ENCODE measurements around the gene SH3BP2.

Gene SH3BP2

DNA sequence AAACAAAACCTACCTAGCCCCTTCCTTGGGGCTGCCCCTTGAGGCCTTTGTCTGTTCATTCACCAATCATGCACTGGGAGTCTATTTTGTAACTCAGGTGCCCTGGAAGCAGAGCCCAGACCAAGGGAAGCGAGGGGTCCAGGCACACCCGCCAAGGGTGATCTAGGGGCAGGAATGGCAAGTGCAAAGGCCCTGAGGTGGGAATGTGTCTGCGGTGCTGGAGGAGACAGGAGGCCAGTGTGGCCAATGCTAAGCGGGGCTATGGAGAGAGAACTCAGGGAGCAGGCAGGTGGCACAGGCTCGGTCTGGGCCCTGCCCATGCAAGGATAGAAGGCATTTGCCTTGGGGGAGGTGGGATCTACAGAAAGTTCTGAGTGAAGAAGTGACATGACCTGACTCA, 3.5 kb upstream of the SH3BP2 start:
- Histone ChIP-seq H3K79me2 (ENCODE audit: insufficient read depth, low read length) (no peaks in the 10 kb centered on the region), H3K9me3 (ENCODE audit: low read length) (no peaks in the 10 kb centered on the region), H3F3A (ENCODE audit: insufficient read depth, low read length) (no peaks in the 10 kb centered on the region), H3K4me3 (ENCODE audit: low read depth, low read length, poor library complexity, severe bottlenecking) (no peak overlapping the region), H3K27ac (ENCODE audit: low read depth, low read length, poor library complexity, severe bottlenecking) (no peak overlapping the region), H2AFZ (ENCODE audit: low read length) (no peak overlapping the region), H4K20me1 (ENCODE audit: insufficient read depth, low read length) (no peaks in the 10 kb centered on the region), H3K9ac (ENCODE audit: low read length) (no peak overlapping the region), H3K4me1 (ENCODE audit: insufficient read depth, low read length, severe bottlenecking) (peaks cover 31% of the 10 kb centered on the region), H3K27me3 (ENCODE audit: insufficient read depth, low read length) (no peaks in the 10 kb centered on the region), H3K4me2 (ENCODE audit: low read length) (no peak overlapping the region), H3K9me2 (ENCODE audit: low read depth, low read length) (no peaks in the 10 kb centered on the region), H3K36me3 (ENCODE audit: insufficient read depth, low read length) (no peaks in the 10 kb centered on the region)
- no peak for TF ChIP-seq CTCF (IDR thresholded peaks at IDR 0.05; ENCODE audit: low read length)
- no peak for TF ChIP-seq EZH2 (IDR thresholded peaks at IDR 0.05; ENCODE audit: borderline replicate concordance, low read length)

GRCh38 chr4:2789793-2790582, 2.9 kb upstream of the SH3BP2 start:
- no peaks in the 10 kb centered on the region for H4K20me1 ChIP-seq (ENCODE audit: insufficient read depth, low read length)
- H3F3A ChIP-seq (ENCODE audit: insufficient read depth, low read length) = no peaks in the 10 kb centered on the region
- TF ChIP-seq CTCF (IDR thresholded peaks at IDR 0.05; ENCODE audit: low read length) (peak; percentile 18; the same call in 1 of the 2 replicates), EZH2 (IDR thresholded peaks at IDR 0.05; ENCODE audit: borderline replicate concordance, low read length) (no peak)
- H3K9me3 ChIP-seq (ENCODE audit: low read length) = no peaks in the 10 kb centered on the region
- H3K27me3 ChIP-seq (ENCODE audit: insufficient read depth, low read length) = no peaks in the 10 kb centered on the region
- no peaks in the 10 kb centered on the region for H3K9me2 ChIP-seq (ENCODE audit: low read depth, low read length)
- H3K36me3 ChIP-seq (ENCODE audit: insufficient read depth, low read length) = no peaks in the 10 kb centered on the region
- H3K4me1 ChIP-seq (ENCODE audit: insufficient read depth, low read length, severe bottlenecking) = peaks cover 31% of the 10 kb centered on the region
- no peak overlapping the region for H3K4me3 ChIP-seq (ENCODE audit: low read depth, low read length, poor library complexity, severe bottlenecking)
- no peak overlapping the region for H3K27ac ChIP-seq (ENCODE audit: low read depth, low read length, poor library complexity, severe bottlenecking)
- no peak overlapping the region for H3K9ac ChIP-seq (ENCODE audit: low read length)
- H2AFZ ChIP-seq (ENCODE audit: low read length) = no peak overlapping the region
- no peak overlapping the region for H3K4me2 ChIP-seq (ENCODE audit: low read length)
- no peaks in the 10 kb centered on the region for H3K79me2 ChIP-seq (ENCODE audit: insufficient read depth, low read length)

GRCh38 chr4:2790583-2791517, 2.0 kb upstream of the SH3BP2 start:
- Histone ChIP-seq H4K20me1 (ENCODE audit: insufficient read depth, low read length) (no peaks in the 10 kb centered on the region), H3K9me3 (ENCODE audit: low read length) (no peaks in the 10 kb centered on the region), H3K4me1 (ENCODE audit: insufficient read depth, low read length, severe bottlenecking) (peaks cover 23% of the 10 kb centered on the region), H3K9ac (ENCODE audit: low read length) (no peak overlapping the region), H3K36me3 (ENCODE audit: insufficient read depth, low read length) (no peaks in the 10 kb centered on the region), H3K79me2 (ENCODE audit: insufficient read depth, low read length) (no peaks in the 10 kb centered on the region), H3K27ac (ENCODE audit: low read depth, low read length, poor library complexity, severe bottlenecking) (no peak overlapping the region), H3K4me2 (ENCODE audit: low read length) (no peak overlapping the region), H3K4me3 (ENCODE audit: low read depth, low read length, poor library complexity, severe bottlenecking) (no peak overlapping the region), H3K27me3 (ENCODE audit: insufficient read depth, low read length) (no peaks in the 10 kb centered on the region), H3K9me2 (ENCODE audit: low read depth, low read length) (no peaks in the 10 kb centered on the region), H2AFZ (ENCODE audit: low read length) (no peak overlapping the region), H3F3A (ENCODE audit: insufficient read depth, low read length) (no peaks in the 10 kb centered on the region)
- TF ChIP-seq EZH2 (IDR thresholded peaks at IDR 0.05; ENCODE audit: borderline replicate concordance, low read length) = no peak
